ENCODE data around the gene ARHGAP9. TPM values are rescaled to one million over a fixed set of nuclear protein-coding genes. Genes with fewer than 3 reads are reported as not detected.
"Not testable (repeated sequence)": the region's sequence is repeated elsewhere in the genome, so short reads cannot be mapped to it uniquely, and the experiment has no call there.

The ARHGAP9 gene
- total and polyA plus RNA-seq, 8 donors = 2.3 to 28.1 (median 6.7) TPM; not detected in 1

- no peak for TF ChIP-seq EP300 (IDR thresholded peaks at IDR 0.05)
- no peak for TF ChIP-seq POLR2A (IDR thresholded peaks at IDR 0.05)
- TF ChIP-seq POLR2AphosphoS5 (IDR thresholded peaks at IDR 0.05) = no peak
- TF ChIP-seq CTCF (IDR thresholded peaks at IDR 0.05) = no peak
- intact Hi-C loops (cut with DNase I; ENCODE audit: low total_unique reads) = no loop called here
- Histone ChIP-seq H3K27ac (no peak overlapping the region), H3K4me1 (peaks cover 0 to 9% (median 3%) of the 10 kb centered on the region in 4 donors), H3K27me3 (peaks cover 0 to 8% (median 0%) of the 10 kb centered on the region in 3 donors), H3K36me3 (no peaks in the 10 kb centered on the region), H3K4me3 (no peak overlapping the region), H3K9me3 (no peaks in the 10 kb centered on the region)
- no peak for DNase-seq
- 90 to 98% (median 96%) methylated on average over 7 of the region's 7 CpGs for WGBS, 5 donors
Observed at GRCh38 chr12:57449375-57449774, 30.3 kb downstream of the ARHGAP9 start.

- Histone ChIP-seq H3K9me3 (no peaks in the 10 kb centered on the region), H3K4me3 (no peak overlapping the region), H3K36me3 (no peaks in the 10 kb centered on the region), H3K4me1 (peaks cover 0 to 9% (median 3%) of the 10 kb centered on the region in 4 donors), H3K27me3 (peaks cover 0 to 8% (median 0%) of the 10 kb centered on the region in 3 donors), H3K27ac (no peak overlapping the region)
- intact Hi-C loops (cut with DNase I; ENCODE audit: low total_unique reads) = no loop called here
- 86 to 94% (median 88%) methylated on average over 2 of the region's 2 CpGs for WGBS, 5 donors
- no peak for DNase-seq
- TF ChIP-seq EP300 (IDR thresholded peaks at IDR 0.05) (no peak), CTCF (IDR thresholded peaks at IDR 0.05) (no peak), POLR2A (IDR thresholded peaks at IDR 0.05) (no peak), POLR2AphosphoS5 (IDR thresholded peaks at IDR 0.05) (no peak)
Observed at GRCh38 chr12:57448669-57449068, 31.0 kb downstream of the ARHGAP9 start.

GRCh38 chr12:57446292-57446960 is 33.2 kb downstream of the ARHGAP9 start:
- no peak for DNase-seq
- Histone ChIP-seq H3K9me3 (no peaks in the 10 kb centered on the region), H3K4me3 (no peak overlapping the region), H3K36me3 (no peaks in the 10 kb centered on the region), H3K27me3 (no peaks in the 10 kb centered on the region), H3K4me1 (no peaks in the 10 kb centered on the region), H3K27ac (no peak overlapping the region)
- intact Hi-C loops (cut with DNase I; ENCODE audit: low total_unique reads) = no loop called here
- WGBS, 5 donors = 93 to 97% (median 96%) methylated on average over 6 of the region's 6 CpGs
- no peak for TF ChIP-seq POLR2A (IDR thresholded peaks at IDR 0.05)
- TF ChIP-seq EP300 (IDR thresholded peaks at IDR 0.05) = no peak
- no peak for TF ChIP-seq CTCF (IDR thresholded peaks at IDR 0.05)
- no peak for TF ChIP-seq POLR2AphosphoS5 (IDR thresholded peaks at IDR 0.05)

GRCh38 chr12:57444744-57445143 is 34.9 kb downstream of the ARHGAP9 start:
- no peak for DNase-seq
- WGBS, 5 donors = 74 to 81% (median 78%) methylated on average over 5 of the region's 5 CpGs
- H3K4me3 ChIP-seq = no peak overlapping the region
- intact Hi-C loops (cut with DNase I; ENCODE audit: low total_unique reads) = no loop called here
- TF ChIP-seq CTCF (IDR thresholded peaks at IDR 0.05) (no peak), POLR2AphosphoS5 (IDR thresholded peaks at IDR 0.05) (no peak), EP300 (IDR thresholded peaks at IDR 0.05) (no peak), POLR2A (IDR thresholded peaks at IDR 0.05) (no peak)
- no peaks in the 10 kb centered on the region for H3K9me3 ChIP-seq
- no peaks in the 10 kb centered on the region for H3K27me3 ChIP-seq
- no peak overlapping the region for H3K27ac ChIP-seq
- H3K36me3 ChIP-seq = no peaks in the 10 kb centered on the region
- H3K4me1 ChIP-seq = no peaks in the 10 kb centered on the region

- H3K4me3 ChIP-seq; H3K27ac ChIP-seq; intact Hi-C loops (cut with DNase I; ENCODE audit: low total_unique reads); H3K4me1 ChIP-seq; H3K36me3 ChIP-seq; H3K9me3 ChIP-seq; H3K27me3 ChIP-seq; DNase-seq: not testable (repeated sequence)
- 73 to 80% (median 73%) methylated on average over 6 of the region's 6 CpGs for WGBS, 5 donors
Observed at GRCh38 chr12:57444337-57444736, 35.3 kb downstream of the ARHGAP9 start.

Measured in stomach (tissue), 9 donors.